ENCODE data around the gene SEMG2.

Gene SEMG2

DNA sequence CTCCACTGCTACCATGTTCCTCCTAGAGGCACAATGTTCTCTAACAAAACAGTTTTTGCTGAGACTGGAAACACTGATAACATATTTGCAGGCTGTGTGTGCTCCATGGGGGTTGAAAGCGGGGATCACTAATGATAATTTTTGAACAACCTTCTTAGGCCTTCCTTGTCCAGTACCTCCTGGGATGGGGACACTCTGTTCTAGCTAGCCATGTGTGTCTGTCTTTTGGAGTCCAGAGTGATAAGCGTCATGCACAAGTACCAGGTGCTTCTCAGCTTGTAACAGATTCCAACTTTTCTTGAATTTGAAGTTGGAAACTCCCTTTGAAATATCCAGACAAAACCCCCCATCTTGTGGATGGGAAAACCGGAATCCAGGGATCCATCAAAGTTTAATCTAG is 31.3 kb upstream of the SEMG2 start:
- Histone ChIP-seq H3K36me3 (ENCODE audit: control insufficient read depth in 5 of 5, insufficient read depth in 5 of 5, low read length in 5 of 5) (no peaks in the 10 kb centered on the region), H3K9me3 (ENCODE audit: control insufficient read depth in 5 of 5, low read length in 5 of 5) (no peaks in the 10 kb centered on the region), H3K9ac (ENCODE audit: low read length in 5 of 5) (no peak overlapping the region), H3K4me3 (ENCODE audit: low read depth in 1 of 5, low read length in 5 of 5) (no peak overlapping the region), H3K27ac (ENCODE audit: low read depth, low read length) (no peak overlapping the region), H3K27me3 (ENCODE audit: control insufficient read depth in 5 of 5, insufficient read depth in 4 of 5, low read length in 5 of 5) (peaks cover 0 to 3% (median 2%) of the 10 kb centered on the region in 5 donors), H3K4me1 (ENCODE audit: control insufficient read depth in 5 of 5, insufficient read depth in 5 of 5, low read length in 5 of 5) (no peaks in the 10 kb centered on the region)

DNA sequence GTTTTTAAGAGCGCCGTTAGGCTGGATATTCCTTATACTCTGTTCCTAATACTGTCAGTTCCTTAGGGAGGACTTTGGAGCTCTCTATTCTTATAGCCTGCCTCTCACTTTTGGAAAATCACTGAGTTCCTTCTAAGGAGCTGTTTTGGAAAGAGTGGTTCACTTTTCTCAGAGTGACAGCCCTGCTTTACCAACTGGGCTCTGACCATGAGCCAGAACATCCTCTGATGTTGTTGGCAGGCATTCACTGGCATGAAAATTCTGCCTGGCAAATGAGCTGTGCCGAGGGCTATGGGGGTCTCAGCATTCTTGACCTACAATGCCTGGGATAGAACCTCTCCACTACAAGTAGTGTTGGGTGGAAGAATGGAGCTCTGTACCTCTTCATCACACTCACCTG is 29.2 kb upstream of the SEMG2 start:
- no peak overlapping the region for H3K9ac ChIP-seq (ENCODE audit: low read length in 5 of 5)
- no peak overlapping the region for H3K4me3 ChIP-seq (ENCODE audit: low read depth in 1 of 5, low read length in 5 of 5)
- peaks cover 0 to 3% (median 2%) of the 10 kb centered on the region in 5 donors for H3K27me3 ChIP-seq (ENCODE audit: control insufficient read depth in 5 of 5, insufficient read depth in 4 of 5, low read length in 5 of 5)
- no peaks in the 10 kb centered on the region for H3K4me1 ChIP-seq (ENCODE audit: control insufficient read depth in 5 of 5, insufficient read depth in 5 of 5, low read length in 5 of 5)
- H3K36me3 ChIP-seq (ENCODE audit: control insufficient read depth in 5 of 5, insufficient read depth in 5 of 5, low read length in 5 of 5): no peaks in the 10 kb centered on the region
- no peaks in the 10 kb centered on the region for H3K9me3 ChIP-seq (ENCODE audit: control insufficient read depth in 5 of 5, low read length in 5 of 5)
- no peak overlapping the region for H3K27ac ChIP-seq (ENCODE audit: low read depth, low read length)

DNA sequence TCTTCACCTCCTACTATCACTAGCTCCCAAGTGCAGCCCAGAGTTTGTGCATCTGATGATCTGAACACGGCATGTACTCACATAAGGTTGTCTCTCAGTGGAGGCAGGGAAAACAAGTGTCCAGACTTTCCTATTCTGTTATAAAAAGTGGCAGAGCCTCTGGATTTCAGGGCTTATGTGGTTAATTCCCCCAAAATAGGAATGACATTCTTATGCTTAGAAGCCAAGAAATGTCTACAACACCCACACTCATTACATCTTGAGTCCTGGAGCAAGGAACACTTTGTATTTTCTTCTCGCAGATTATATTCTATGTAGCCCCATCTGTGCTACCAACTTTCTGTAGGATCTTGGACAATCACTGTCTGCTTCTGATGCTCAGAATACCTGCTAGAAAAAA is 27.8 kb upstream of the SEMG2 start:
- Histone ChIP-seq H3K9me3 (ENCODE audit: control insufficient read depth in 5 of 5, low read length in 5 of 5) (no peaks in the 10 kb centered on the region), H3K27me3 (ENCODE audit: control insufficient read depth in 5 of 5, insufficient read depth in 4 of 5, low read length in 5 of 5) (peaks cover 0 to 3% (median 3%) of the 10 kb centered on the region in 5 donors), H3K9ac (ENCODE audit: low read length in 5 of 5) (no peak overlapping the region), H3K4me1 (ENCODE audit: control insufficient read depth in 5 of 5, insufficient read depth in 5 of 5, low read length in 5 of 5) (no peaks in the 10 kb centered on the region), H3K36me3 (ENCODE audit: control insufficient read depth in 5 of 5, insufficient read depth in 5 of 5, low read length in 5 of 5) (no peaks in the 10 kb centered on the region), H3K4me3 (ENCODE audit: low read depth in 1 of 5, low read length in 5 of 5) (no peak overlapping the region), H3K27ac (ENCODE audit: low read depth, low read length) (no peak overlapping the region)

- Histone ChIP-seq H3K9ac (ENCODE audit: low read length in 5 of 5) (no peak within 1 kb of the TSS), H3K4me3 (ENCODE audit: low read depth in 1 of 5, low read length in 5 of 5) (no peak within 1 kb of the TSS), H3K9me3 (ENCODE audit: control insufficient read depth in 5 of 5, low read length in 5 of 5) (peaks cover 0 to 8% (median 6%) of the 10 kb centered on the region in 5 donors), H3K4me1 (ENCODE audit: control insufficient read depth in 5 of 5, insufficient read depth in 5 of 5, low read length in 5 of 5) (no peaks in the 10 kb centered on the region), H3K27ac (ENCODE audit: low read depth, low read length) (no peak within 1 kb of the TSS), H3K36me3 (ENCODE audit: control insufficient read depth in 5 of 5, insufficient read depth in 5 of 5, low read length in 5 of 5) (no peaks in the 10 kb centered on the region), H3K27me3 (ENCODE audit: control insufficient read depth in 5 of 5, insufficient read depth in 4 of 5, low read length in 5 of 5) (peaks cover 0 to 6% (median 3%) of the 10 kb centered on the region in 5 donors)
Measured at GRCh38 chr20:45206725-45207124, 14.4 kb upstream of the SEMG2 start, which contains the start of gene SEMG1. SEMG1 (plus strand) TSS chr20:45207033; CDS start chr20:45207054, 21 bp downstream.

GRCh38 chr20:45209924-45210323 is 11.2 kb upstream of the SEMG2 start:
- no peak overlapping the region for H3K4me3 ChIP-seq (ENCODE audit: low read depth in 1 of 5, low read length in 5 of 5)
- peaks cover 0 to 3% (median 0%) of the 10 kb centered on the region in 5 donors for H3K27me3 ChIP-seq (ENCODE audit: control insufficient read depth in 5 of 5, insufficient read depth in 4 of 5, low read length in 5 of 5)
- no peaks in the 10 kb centered on the region for H3K9me3 ChIP-seq (ENCODE audit: control insufficient read depth in 5 of 5, low read length in 5 of 5)
- H3K9ac ChIP-seq (ENCODE audit: low read length in 5 of 5): no peak overlapping the region
- H3K4me1 ChIP-seq (ENCODE audit: control insufficient read depth in 5 of 5, insufficient read depth in 5 of 5, low read length in 5 of 5): no peaks in the 10 kb centered on the region
- H3K36me3 ChIP-seq (ENCODE audit: control insufficient read depth in 5 of 5, insufficient read depth in 5 of 5, low read length in 5 of 5): no peaks in the 10 kb centered on the region
- no peak overlapping the region for H3K27ac ChIP-seq (ENCODE audit: low read depth, low read length)

DNA sequence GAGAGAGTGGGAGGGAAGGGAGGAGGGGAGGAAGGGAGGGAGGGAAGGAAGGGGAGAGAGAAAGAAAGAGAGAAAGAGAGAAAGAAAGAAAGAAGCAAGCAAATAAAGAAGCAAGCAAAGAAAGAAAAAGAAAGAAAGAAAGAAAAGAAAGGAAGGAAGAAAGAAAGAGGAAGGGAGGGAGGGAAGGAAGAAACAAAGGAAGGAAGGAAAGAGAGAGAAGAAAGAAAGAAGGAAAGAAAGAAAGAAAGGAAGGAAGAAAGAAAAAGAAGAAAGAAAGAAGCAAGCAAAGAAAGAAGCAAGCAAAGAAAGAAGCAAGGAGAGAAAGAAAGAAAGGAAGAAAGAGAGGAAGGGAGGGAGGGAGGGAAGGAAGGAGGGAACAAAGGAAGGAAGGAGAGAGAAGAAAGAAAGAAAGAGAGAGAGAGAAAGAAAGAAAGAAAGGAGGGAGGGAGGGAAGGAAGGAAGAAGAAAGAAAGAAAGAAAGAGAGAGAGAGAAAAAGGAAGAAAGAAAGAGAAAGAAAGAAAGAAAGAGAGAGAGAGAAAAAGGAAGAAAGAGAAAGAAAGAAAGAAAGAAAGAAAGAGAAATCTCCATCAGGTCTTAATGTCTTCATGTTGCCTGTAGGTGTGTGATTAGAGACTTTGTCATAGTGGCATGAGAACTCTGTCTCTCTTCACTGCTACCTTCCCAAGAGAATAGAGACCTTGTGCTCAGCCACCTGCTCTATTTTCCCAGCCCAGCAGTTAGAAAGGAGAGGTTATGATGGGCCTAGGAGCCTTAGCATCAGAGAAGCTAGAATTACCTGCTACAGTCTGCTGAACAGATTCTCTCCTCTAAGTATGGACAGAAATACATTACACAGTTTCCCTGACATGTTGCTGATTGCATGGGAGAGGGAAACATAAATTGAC is 9.4 kb upstream of the SEMG2 start:
- no peaks in the 10 kb centered on the region for H3K36me3 ChIP-seq (ENCODE audit: control insufficient read depth in 5 of 5, insufficient read depth in 5 of 5, low read length in 5 of 5)
- no peaks in the 10 kb centered on the region for H3K9me3 ChIP-seq (ENCODE audit: control insufficient read depth in 5 of 5, low read length in 5 of 5)
- H3K4me3 ChIP-seq (ENCODE audit: low read depth in 1 of 5, low read length in 5 of 5): no peak overlapping the region
- H3K27ac ChIP-seq (ENCODE audit: low read depth, low read length): no peak overlapping the region
- no peaks in the 10 kb centered on the region for H3K4me1 ChIP-seq (ENCODE audit: control insufficient read depth in 5 of 5, insufficient read depth in 5 of 5, low read length in 5 of 5)
- peaks cover 0 to under 1% (median 0%) of the 10 kb centered on the region in 5 donors for H3K27me3 ChIP-seq (ENCODE audit: control insufficient read depth in 5 of 5, insufficient read depth in 4 of 5, low read length in 5 of 5)
- H3K9ac ChIP-seq (ENCODE audit: low read length in 5 of 5): no peak overlapping the region

- Histone ChIP-seq H3K27ac (ENCODE audit: low read depth, low read length) (no peak overlapping the region), H3K9ac (ENCODE audit: low read length in 5 of 5) (no peak overlapping the region), H3K4me3 (ENCODE audit: low read depth in 1 of 5, low read length in 5 of 5) (no peak overlapping the region), H3K9me3 (ENCODE audit: control insufficient read depth in 5 of 5, low read length in 5 of 5) (no peaks in the 10 kb centered on the region), H3K27me3 (ENCODE audit: control insufficient read depth in 5 of 5, insufficient read depth in 4 of 5, low read length in 5 of 5) (no peaks in the 10 kb centered on the region), H3K4me1 (ENCODE audit: control insufficient read depth in 5 of 5, insufficient read depth in 5 of 5, low read length in 5 of 5) (no peaks in the 10 kb centered on the region), H3K36me3 (ENCODE audit: control insufficient read depth in 5 of 5, insufficient read depth in 5 of 5, low read length in 5 of 5) (no peaks in the 10 kb centered on the region)
Measured at GRCh38 chr20:45212836-45213235, 8.3 kb upstream of the SEMG2 start.

DNA sequence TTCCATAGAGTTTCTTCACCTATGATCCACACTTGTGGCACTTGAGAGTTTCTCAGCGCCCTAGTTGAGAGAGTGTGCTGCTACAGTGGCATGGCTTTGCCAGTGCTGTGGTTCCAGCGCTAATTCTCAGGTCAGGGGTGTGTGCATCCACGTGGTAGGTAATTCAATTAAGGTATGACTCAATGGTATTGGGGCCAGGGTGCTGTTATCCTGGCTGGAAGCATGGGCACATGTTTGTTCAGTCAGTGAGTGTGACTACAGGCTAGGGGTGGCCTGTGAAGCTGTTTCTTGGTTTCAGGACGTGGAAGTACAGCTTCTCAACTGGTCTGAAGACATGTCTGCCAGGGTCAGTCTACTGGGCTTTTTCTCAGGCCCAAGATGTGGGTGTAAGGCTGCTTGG is 3.0 kb upstream of the SEMG2 start:
- Histone ChIP-seq H3K27ac (ENCODE audit: low read depth, low read length) (no peak overlapping the region), H3K36me3 (ENCODE audit: control insufficient read depth in 5 of 5, insufficient read depth in 5 of 5, low read length in 5 of 5) (no peaks in the 10 kb centered on the region), H3K9ac (ENCODE audit: low read length in 5 of 5) (no peak overlapping the region), H3K4me3 (ENCODE audit: low read depth in 1 of 5, low read length in 5 of 5) (no peak overlapping the region), H3K9me3 (ENCODE audit: control insufficient read depth in 5 of 5, low read length in 5 of 5) (no peaks in the 10 kb centered on the region), H3K27me3 (ENCODE audit: control insufficient read depth in 5 of 5, insufficient read depth in 4 of 5, low read length in 5 of 5) (peaks cover 0 to 6% (median 0%) of the 10 kb centered on the region in 5 donors), H3K4me1 (ENCODE audit: control insufficient read depth in 5 of 5, insufficient read depth in 5 of 5, low read length in 5 of 5) (peaks cover 0 to 2% (median 0%) of the 10 kb centered on the region in 5 donors)

GRCh38 chr20:45218636-45219035 is 2.5 kb upstream of the SEMG2 start:
- Histone ChIP-seq H3K36me3 (ENCODE audit: control insufficient read depth in 5 of 5, insufficient read depth in 5 of 5, low read length in 5 of 5) (no peaks in the 10 kb centered on the region), H3K27me3 (ENCODE audit: control insufficient read depth in 5 of 5, insufficient read depth in 4 of 5, low read length in 5 of 5) (peaks cover 0 to 6% (median 0%) of the 10 kb centered on the region in 5 donors), H3K4me3 (ENCODE audit: low read depth in 1 of 5, low read length in 5 of 5) (no peak overlapping the region), H3K4me1 (ENCODE audit: control insufficient read depth in 5 of 5, insufficient read depth in 5 of 5, low read length in 5 of 5) (peaks cover 0 to 2% (median 0%) of the 10 kb centered on the region in 5 donors), H3K9ac (ENCODE audit: low read length in 5 of 5) (no peak overlapping the region), H3K9me3 (ENCODE audit: control insufficient read depth in 5 of 5, low read length in 5 of 5) (no peaks in the 10 kb centered on the region), H3K27ac (ENCODE audit: low read depth, low read length) (no peak overlapping the region)

- no peak overlapping the region for H3K9ac ChIP-seq (ENCODE audit: low read length in 5 of 5)
- H3K4me1 ChIP-seq (ENCODE audit: control insufficient read depth in 5 of 5, insufficient read depth in 5 of 5, low read length in 5 of 5): peaks cover 0 to 2% (median 0%) of the 10 kb centered on the region in 5 donors
- H3K36me3 ChIP-seq (ENCODE audit: control insufficient read depth in 5 of 5, insufficient read depth in 5 of 5, low read length in 5 of 5): no peaks in the 10 kb centered on the region
- no peak overlapping the region for H3K4me3 ChIP-seq (ENCODE audit: low read depth in 1 of 5, low read length in 5 of 5)
- H3K9me3 ChIP-seq (ENCODE audit: control insufficient read depth in 5 of 5, low read length in 5 of 5): no peaks in the 10 kb centered on the region
- no peak overlapping the region for H3K27ac ChIP-seq (ENCODE audit: low read depth, low read length)
- peaks cover 0 to 12% (median 7%) of the 10 kb centered on the region in 5 donors for H3K27me3 ChIP-seq (ENCODE audit: control insufficient read depth in 5 of 5, insufficient read depth in 4 of 5, low read length in 5 of 5)
Measured at GRCh38 chr20:45223136-45223535, 2.0 kb downstream of the SEMG2 start.

All from subcutaneous abdominal adipose tissue (tissue), 5 donors.